Stomach smooth muscle (tissue), 2 donors: Measurements from ENCODE around the gene ZNF236.

Experiments used
- H3K27ac ChIP-seq: one replicate; pipeline ENCODE4 v1.7.0; 2013; ENCODE audit warnings: mild to moderate bottlenecking, low read length, inconsistent platforms
- H3K27me3 ChIP-seq, 2 donors: one replicate each; pipeline ENCODE4 v1.7.0; 2013; ENCODE audit warnings: low read length in 2 of 2; ENCODE audit not compliant: insufficient read depth in 2 of 2, control insufficient read depth in 1 of 2
- H3K36me3 ChIP-seq, 2 donors: one replicate each; pipeline ENCODE4 v1.7.0; 2013; ENCODE audit warnings: low read length in 2 of 2; ENCODE audit not compliant: control insufficient read depth in 2 of 2, insufficient read depth in 2 of 2
- H3K4me1 ChIP-seq: one replicate; pipeline ENCODE4 v1.7.0; 2013; ENCODE audit warnings: low read length; ENCODE audit not compliant: control insufficient read depth, insufficient read depth
- H3K4me3 ChIP-seq, 2 donors: one replicate each; pipeline ENCODE4 v1.7.0; 2013; ENCODE audit warnings: low read length in 2 of 2
- H3K9ac ChIP-seq, 2 donors: one replicate each; pipeline ENCODE4 v1.7.0; 2013; ENCODE audit warnings: low read length in 2 of 2, mild to moderate bottlenecking in 1 of 2
- H3K9me3 ChIP-seq, 2 donors: one replicate each; pipeline ENCODE4 v1.7.0; 2013; ENCODE audit warnings: low read length in 2 of 2; ENCODE audit not compliant: control insufficient read depth in 2 of 2
- donor health status: healthy.
- donor health status: Pancreatic carcinoma.

Gene ZNF236

GRCh38 chr18:76860411-76860810, 38.1 kb downstream of the ZNF236 start:
- Histone ChIP-seq H3K36me3 (peaks cover 11 to 26% of the 10 kb centered on the region in 2 donors), H3K4me3 (no peak overlapping the region), H3K27me3 (no peaks in the 10 kb centered on the region), H3K4me1 (no peaks in the 10 kb centered on the region), H3K27ac (no peak overlapping the region), H3K9ac (no peak overlapping the region), H3K9me3 (no peaks in the 10 kb centered on the region)

GRCh38 chr18:76866666-76867065, 44.3 kb downstream of the ZNF236 start:
- H3K4me1 ChIP-seq = no peaks in the 10 kb centered on the region
- no peak overlapping the region for H3K4me3 ChIP-seq
- H3K36me3 ChIP-seq = peaks cover 15 to 32% of the 10 kb centered on the region in 2 donors
- H3K9me3 ChIP-seq = no peaks in the 10 kb centered on the region
- H3K27ac ChIP-seq = no peak overlapping the region
- H3K27me3 ChIP-seq = no peaks in the 10 kb centered on the region
- H3K9ac ChIP-seq = no peak overlapping the region

GRCh38 chr18:76873311-76873710, 51.0 kb downstream of the ZNF236 start:
- Histone ChIP-seq H3K36me3 (peaks cover 12 to 30% of the 10 kb centered on the region in 2 donors), H3K4me1 (no peaks in the 10 kb centered on the region), H3K4me3 (no peak overlapping the region), H3K9ac (no peak overlapping the region), H3K27me3 (no peaks in the 10 kb centered on the region), H3K9me3 (no peaks in the 10 kb centered on the region), H3K27ac (no peak overlapping the region)

- no peak overlapping the region for H3K4me3 ChIP-seq
- no peak overlapping the region for H3K27ac ChIP-seq
- no peaks in the 10 kb centered on the region for H3K27me3 ChIP-seq
- no peak overlapping the region for H3K9ac ChIP-seq
- H3K4me1 ChIP-seq = no peaks in the 10 kb centered on the region
- H3K36me3 ChIP-seq = peaks cover 9 to 27% of the 10 kb centered on the region in 2 donors
- H3K9me3 ChIP-seq = no peaks in the 10 kb centered on the region
These were observed 51.4 kb downstream of the ZNF236 start for GRCh38 chr18:76873713-76874112.

GRCh38 chr18:76874642-76875389, 52.5 kb downstream of the ZNF236 start:
- Histone ChIP-seq H3K9me3 (no peaks in the 10 kb centered on the region), H3K27me3 (no peaks in the 10 kb centered on the region), H3K9ac (no peak overlapping the region), H3K4me1 (no peaks in the 10 kb centered on the region), H3K27ac (no peak overlapping the region), H3K4me3 (no peak overlapping the region), H3K36me3 (peaks cover 6 to 23% of the 10 kb centered on the region in 2 donors)

- Histone ChIP-seq H3K9ac (no peak overlapping the region), H3K27ac (no peak overlapping the region), H3K27me3 (no peaks in the 10 kb centered on the region), H3K36me3 (peaks cover 8 to 21% of the 10 kb centered on the region in 2 donors), H3K4me1 (no peaks in the 10 kb centered on the region), H3K4me3 (no peak overlapping the region), H3K9me3 (no peaks in the 10 kb centered on the region)
These were observed 53.3 kb downstream of the ZNF236 start for GRCh38 chr18:76875390-76876325.

- H3K36me3 ChIP-seq = peaks cover 3 to 29% of the 10 kb centered on the region in 2 donors
- H3K9me3 ChIP-seq = no peaks in the 10 kb centered on the region
These were observed 56.1 kb downstream of the ZNF236 start for GRCh38 chr18:76878426-76878825.

GRCh38 chr18:76880026-76880425, 57.7 kb downstream of the ZNF236 start:
- H3K27me3 ChIP-seq = no peaks in the 10 kb centered on the region
- H3K27ac ChIP-seq = no peak overlapping the region
- peaks cover 3 to 27% of the 10 kb centered on the region in 2 donors for H3K36me3 ChIP-seq
- no peak overlapping the region for H3K9ac ChIP-seq
- no peaks in the 10 kb centered on the region for H3K9me3 ChIP-seq
- no peaks in the 10 kb centered on the region for H3K4me1 ChIP-seq
- H3K4me3 ChIP-seq = no peak overlapping the region

More at GRCh38 chr18:76878426-76878825, 56.1 kb downstream of the ZNF236 start:
- Histone ChIP-seq H3K27me3 (no peaks in the 10 kb centered on the region), H3K4me1 (no peaks in the 10 kb centered on the region), H3K4me3 (no peak overlapping the region), H3K27ac (no peak overlapping the region), H3K9ac (no peak overlapping the region)

- Histone ChIP-seq H3K36me3 (peaks cover 3 to 39% of the 10 kb centered on the region in 2 donors), H3K9ac (no peak overlapping the region), H3K9me3 (no peaks in the 10 kb centered on the region), H3K4me1 (no peaks in the 10 kb centered on the region), H3K4me3 (no peak overlapping the region), H3K27me3 (no peaks in the 10 kb centered on the region), H3K27ac (no peak overlapping the region)
These were observed 59.4 kb downstream of the ZNF236 start for GRCh38 chr18:76881744-76882143.

- Histone ChIP-seq H3K9ac (no peak overlapping the region), H3K4me3 (no peak overlapping the region), H3K4me1 (no peaks in the 10 kb centered on the region), H3K9me3 (no peaks in the 10 kb centered on the region), H3K27ac (no peak overlapping the region), H3K27me3 (no peaks in the 10 kb centered on the region), H3K36me3 (peaks cover 3 to 40% of the 10 kb centered on the region in 2 donors)
These were observed 59.8 kb downstream of the ZNF236 start for GRCh38 chr18:76882146-76882545.
